Mesothelial cell of epicardium (in vitro differentiated cells): Measurements from ENCODE around the gene MYL6. TPM values are rescaled to one million over a fixed set of nuclear protein-coding genes. Genes with fewer than 3 reads are reported as not detected.
"Not testable (repeated sequence)": the region's sequence is repeated elsewhere in the genome, so short reads cannot be mapped to it uniquely, and the experiment has no call there.

ENCODE experiments used
- DNase-seq, 2 experiments: peaks; one replicate each; pipeline ENCODE4 v3.0.0; 2021; ENCODE audit warnings: low spot score in 2 of 2; ENCODE audit not compliant: unreplicated experiment in 2 of 2
- H3K27ac Mint-ChIP-seq: 2 replicates; pipeline ENCODE4 v1.8.0; 2021; ENCODE audit warnings: mixed read lengths
- H3K27me3 Mint-ChIP-seq: 2 replicates; pipeline ENCODE4 v1.8.0; 2021; ENCODE audit warnings: low read depth, mixed read lengths
- H3K36me3 Mint-ChIP-seq: 2 replicates; pipeline ENCODE4 v1.8.0; 2021; ENCODE audit warnings: mixed read lengths
- H3K4me1 Mint-ChIP-seq: 2 replicates; pipeline ENCODE4 v1.8.0; 2021; ENCODE audit warnings: mixed read lengths
- H3K4me3 Mint-ChIP-seq: 2 replicates; pipeline ENCODE4 v1.8.0; 2021; ENCODE audit warnings: mild to moderate bottlenecking, moderate library complexity, mixed read lengths
- H3K9me3 Mint-ChIP-seq: 2 replicates; pipeline ENCODE4 v1.8.0; 2021; ENCODE audit warnings: mixed read lengths
- total RNA-seq: library from RNA; stranded (reverse); gene quantifications from 3 replicates; pipeline ENCODE4 v1.2.1, GENCODE V29; 2021
- TF ChIP-seq, protein P1 (sequence below): fragments of 200-600 bp; sonication (generic); IDR thresholded peaks from one replicate; pipeline ENCODE4 v1.5.0; 2021; ENCODE audit warnings: antibody characterized with exemption; ENCODE audit not compliant: unreplicated experiment

Gene MYL6
- total RNA-seq, 1 donor from 2014 or later = 827 TPM

DNA sequence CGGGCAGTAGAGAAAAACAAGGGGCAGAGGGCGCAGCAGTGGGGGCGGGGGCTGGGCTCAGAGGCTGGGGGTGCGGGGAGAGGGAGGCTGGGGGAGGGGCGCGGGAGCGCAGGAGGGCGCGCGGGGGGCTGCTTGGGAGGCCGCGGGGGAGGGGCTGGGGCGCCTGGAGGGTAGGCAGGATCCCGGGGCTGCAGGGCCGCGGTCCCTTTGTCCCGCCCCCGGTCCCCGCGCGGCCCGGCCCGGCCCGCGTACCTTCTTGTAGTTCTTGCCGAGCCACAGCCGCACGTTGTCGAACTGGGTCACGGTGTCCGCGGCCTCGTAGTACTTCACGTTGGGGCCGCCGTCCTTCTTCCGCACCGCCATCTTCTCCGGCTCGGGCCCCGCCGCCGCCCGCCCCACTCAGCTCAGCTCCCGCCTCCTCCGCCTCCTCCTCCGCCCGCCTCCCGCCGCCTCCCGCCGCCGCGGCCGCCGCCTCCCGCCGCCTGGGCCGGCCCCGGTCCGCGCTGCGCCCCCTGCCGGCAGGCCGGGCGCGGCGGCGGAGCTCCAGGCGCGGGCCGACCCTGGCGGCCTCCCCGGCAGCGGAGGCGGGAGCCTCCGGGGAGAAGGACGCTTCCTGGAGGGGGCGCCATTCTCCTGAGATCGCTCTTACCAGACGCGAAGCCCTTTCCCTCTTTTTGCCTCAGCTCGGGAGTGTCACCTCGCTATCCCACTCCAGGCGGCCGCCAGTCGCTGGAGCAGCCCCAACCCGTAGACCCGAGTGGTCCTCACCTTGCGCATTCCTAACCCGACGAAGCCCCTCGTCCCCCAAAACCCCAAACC, 31.1 kb downstream of the MYL6 start, which contains the start of gene SMARCC2:
Gene SMARCC2 (minus strand): TSS at position 385 of the 819 bp plus-strand sequence. CDS start 22 bp downstream, at position 363.
- peaks cover 1% of the 10 kb centered on the region for H3K27me3 Mint-ChIP-seq
- peaks cover 19% of the 10 kb centered on the region for H3K4me1 Mint-ChIP-seq
- TF ChIP-seq, protein P1, sequence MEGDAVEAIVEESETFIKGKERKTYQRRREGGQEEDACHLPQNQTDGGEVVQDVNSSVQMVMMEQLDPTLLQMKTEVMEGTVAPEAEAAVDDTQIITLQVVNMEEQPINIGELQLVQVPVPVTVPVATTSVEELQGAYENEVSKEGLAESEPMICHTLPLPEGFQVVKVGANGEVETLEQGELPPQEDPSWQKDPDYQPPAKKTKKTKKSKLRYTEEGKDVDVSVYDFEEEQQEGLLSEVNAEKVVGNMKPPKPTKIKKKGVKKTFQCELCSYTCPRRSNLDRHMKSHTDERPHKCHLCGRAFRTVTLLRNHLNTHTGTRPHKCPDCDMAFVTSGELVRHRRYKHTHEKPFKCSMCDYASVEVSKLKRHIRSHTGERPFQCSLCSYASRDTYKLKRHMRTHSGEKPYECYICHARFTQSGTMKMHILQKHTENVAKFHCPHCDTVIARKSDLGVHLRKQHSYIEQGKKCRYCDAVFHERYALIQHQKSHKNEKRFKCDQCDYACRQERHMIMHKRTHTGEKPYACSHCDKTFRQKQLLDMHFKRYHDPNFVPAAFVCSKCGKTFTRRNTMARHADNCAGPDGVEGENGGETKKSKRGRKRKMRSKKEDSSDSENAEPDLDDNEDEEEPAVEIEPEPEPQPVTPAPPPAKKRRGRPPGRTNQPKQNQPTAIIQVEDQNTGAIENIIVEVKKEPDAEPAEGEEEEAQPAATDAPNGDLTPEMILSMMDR = peak; percentile 81
- H3K4me3 Mint-ChIP-seq = peak within 1 kb of the TSS; percentile 91
- peak within 1 kb of the TSS; percentile 97 for H3K27ac Mint-ChIP-seq
- H3K9me3 Mint-ChIP-seq = no peaks in the 10 kb centered on the region
- DNase-seq = peak; percentile 79 to 90
- peaks cover 16% of the 10 kb centered on the region for H3K36me3 Mint-ChIP-seq

DNA sequence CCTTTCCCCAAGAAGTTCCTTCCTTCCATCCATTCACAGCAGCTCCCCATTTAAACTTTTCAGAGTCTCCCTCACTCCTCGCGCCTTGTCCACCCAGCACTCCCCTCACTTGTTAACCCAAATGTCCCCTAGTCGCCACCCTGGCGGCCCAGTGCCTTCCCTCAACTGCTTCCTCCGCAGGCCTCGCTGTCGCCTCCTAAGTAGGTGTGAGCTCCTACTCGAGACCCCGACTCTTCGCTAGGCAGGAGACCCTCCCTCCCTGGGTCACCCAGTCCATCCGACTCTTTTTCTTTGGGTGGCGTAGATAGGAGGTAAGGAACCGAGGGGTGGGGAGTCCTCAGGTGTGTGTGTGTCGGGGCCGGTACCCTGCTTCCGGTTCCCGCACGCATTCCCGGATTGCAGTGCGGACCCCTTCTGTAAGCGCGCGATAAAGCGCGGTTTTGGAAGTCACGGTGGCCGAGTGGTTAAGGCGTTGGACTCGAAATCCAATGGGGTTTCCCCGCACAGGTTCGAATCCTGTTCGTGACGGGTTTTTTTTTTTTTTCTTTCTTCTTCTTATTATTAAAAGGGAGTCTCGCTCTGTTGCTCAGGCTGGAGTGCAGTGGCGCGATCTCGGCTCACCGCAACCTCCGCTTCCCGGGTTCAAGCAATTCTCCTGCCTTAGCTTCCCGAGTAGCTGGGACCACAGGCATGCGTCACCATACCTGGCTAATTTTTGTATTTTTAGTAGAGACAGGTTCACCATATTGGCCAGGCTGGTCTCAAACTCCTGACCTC, 31.9 kb downstream of the MYL6 start:
- Mint-ChIP-seq H3K4me3 (peak overlapping the region; percentile 91), H3K36me3 (peaks cover 9% of the 10 kb centered on the region), H3K27ac (peak overlapping the region; percentile 97), H3K9me3 (no peaks in the 10 kb centered on the region), H3K4me1 (peaks cover 19% of the 10 kb centered on the region), H3K27me3 (peaks cover 1% of the 10 kb centered on the region)
- peak; percentile 80 to 98 for DNase-seq
- TF ChIP-seq, protein P1 = peak; percentile 42

DNA sequence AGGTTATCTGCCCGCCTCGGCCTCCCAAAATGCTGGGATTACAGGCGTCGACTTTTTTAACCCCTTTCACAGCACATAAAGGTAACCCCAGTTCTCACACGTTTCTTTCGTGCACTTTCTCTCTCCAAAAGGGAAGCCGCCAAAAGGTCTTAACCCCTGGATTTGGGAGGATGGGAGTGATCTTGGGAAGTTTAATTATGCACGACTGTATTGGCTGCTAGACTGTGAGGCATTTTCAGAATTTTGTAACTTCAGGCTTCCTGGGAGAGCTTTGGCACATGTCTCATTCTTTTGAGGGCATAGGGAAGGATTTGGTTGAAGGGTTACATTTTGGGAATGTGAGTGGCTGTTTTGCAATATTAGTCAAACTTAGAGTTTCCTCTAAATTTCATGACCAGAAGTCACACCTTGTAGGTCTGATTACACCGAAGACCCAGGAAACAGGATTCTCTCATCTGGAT, 32.6 kb downstream of the MYL6 start:
- H3K27me3 Mint-ChIP-seq = peaks cover 1% of the 10 kb centered on the region
- peak overlapping the region; percentile 97 for H3K27ac Mint-ChIP-seq
- H3K4me1 Mint-ChIP-seq = peaks cover 19% of the 10 kb centered on the region
- no peaks in the 10 kb centered on the region for H3K9me3 Mint-ChIP-seq
- no peak for DNase-seq
- TF ChIP-seq, protein P1 = no peak
- peaks cover 7% of the 10 kb centered on the region for H3K36me3 Mint-ChIP-seq
- H3K4me3 Mint-ChIP-seq = peak overlapping the region; percentile 91

DNA sequence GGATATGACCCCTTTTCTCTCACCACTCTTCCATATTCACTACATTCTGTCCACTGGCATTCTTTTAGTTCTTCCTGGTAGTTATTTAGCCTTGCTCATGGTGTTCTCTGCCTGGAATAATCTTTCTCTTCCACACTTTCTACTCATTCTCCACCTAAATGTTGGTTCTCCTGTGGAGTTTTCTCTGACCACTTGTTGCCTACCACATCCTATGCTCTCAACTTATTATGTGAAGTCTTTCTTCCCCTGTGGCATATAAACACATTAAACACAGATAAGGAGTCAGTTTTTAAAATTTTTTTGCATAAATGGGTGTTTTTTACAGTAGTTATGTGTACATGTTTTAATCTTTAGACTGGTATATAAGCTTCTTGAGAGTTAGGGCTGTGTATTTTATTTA, 34.4 kb downstream of the MYL6 start:
- H3K36me3 Mint-ChIP-seq = no peaks in the 10 kb centered on the region
- peak overlapping the region; percentile 4 for H3K27ac Mint-ChIP-seq
- H3K4me3 Mint-ChIP-seq = no peak overlapping the region

DNA sequence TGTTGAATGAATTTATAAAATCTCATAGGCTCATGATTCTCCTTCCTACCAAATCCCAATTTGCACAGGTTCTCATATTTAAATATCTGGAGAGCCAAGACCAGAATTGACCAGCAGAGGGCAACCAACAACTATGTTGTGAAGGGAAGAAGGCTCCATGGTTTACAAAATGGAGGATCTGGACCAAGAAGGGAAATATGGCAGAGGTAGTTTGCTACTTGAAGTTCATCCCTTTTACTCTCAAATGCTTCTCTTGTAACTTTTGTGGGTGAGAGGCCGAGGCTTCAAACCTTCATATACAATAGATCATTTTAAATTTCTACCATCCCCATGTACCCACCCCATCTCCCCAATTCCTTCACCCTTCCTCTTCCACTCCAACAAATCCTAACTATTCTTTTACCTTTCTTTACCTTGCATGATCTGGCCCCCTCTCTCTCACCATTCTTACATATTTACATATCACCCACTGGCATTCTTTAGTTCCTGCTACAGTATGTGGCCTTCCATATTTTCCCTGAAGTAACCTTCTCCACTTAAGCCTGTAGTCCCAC, 34.9 kb downstream of the MYL6 start:
- no peaks in the 10 kb centered on the region for H3K36me3 Mint-ChIP-seq
- no peak overlapping the region for H3K4me3 Mint-ChIP-seq
- H3K27ac Mint-ChIP-seq = peak overlapping the region; percentile 4
- TF ChIP-seq, protein P1 = peak; percentile 77
- H3K27me3 Mint-ChIP-seq = peaks cover 1% of the 10 kb centered on the region
- H3K4me1 Mint-ChIP-seq = peaks cover 13% of the 10 kb centered on the region
- DNase-seq = peak; percentile 47 to 56
- no peaks in the 10 kb centered on the region for H3K9me3 Mint-ChIP-seq

More for the DNA sequence above, 34.4 kb downstream of the MYL6 start:
- TF ChIP-seq, protein P1 = no peak
- H3K4me1 Mint-ChIP-seq = peaks cover 19% of the 10 kb centered on the region
- H3K27me3 Mint-ChIP-seq = peaks cover 1% of the 10 kb centered on the region
- no peak for DNase-seq
- H3K9me3 Mint-ChIP-seq = no peaks in the 10 kb centered on the region

DNA sequence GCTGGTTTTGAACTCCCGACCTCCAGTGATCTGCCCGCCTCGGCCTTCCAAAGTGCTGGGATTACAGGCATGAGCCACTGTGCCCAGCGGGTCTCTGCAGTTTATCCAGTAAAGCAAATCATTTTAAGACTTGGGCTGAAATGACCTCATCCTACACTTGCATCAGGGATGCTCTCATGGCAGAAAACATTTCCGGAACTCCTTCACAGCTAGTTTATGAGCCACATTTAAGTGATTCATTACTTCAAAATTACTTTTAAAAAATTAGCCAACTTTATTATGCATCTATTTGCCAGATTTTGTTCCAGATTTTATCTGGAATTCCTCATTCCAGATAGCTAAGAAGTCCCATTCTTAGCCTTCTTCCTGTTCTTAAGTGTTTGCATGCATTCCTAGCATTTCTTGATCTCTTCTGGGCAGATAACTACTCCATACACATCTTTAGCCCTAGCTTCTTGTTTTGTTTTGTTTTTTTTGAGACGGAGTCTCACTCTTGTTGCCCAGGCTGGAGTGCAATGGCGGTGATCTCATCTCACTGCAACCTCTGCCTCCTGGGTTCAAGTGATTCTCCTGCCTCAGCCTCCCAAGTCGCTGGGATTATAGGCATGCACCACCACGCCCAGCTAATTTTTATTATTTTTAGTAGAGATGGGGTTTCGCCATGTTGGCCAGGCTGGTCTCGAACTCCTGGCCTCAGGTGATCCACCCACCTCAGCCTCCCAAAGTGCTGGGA, 38.8 kb downstream of the MYL6 start:
- not testable (repeated sequence) for H3K9me3 Mint-ChIP-seq, DNase-seq, H3K4me3 Mint-ChIP-seq, H3K27me3 Mint-ChIP-seq, H3K4me1 Mint-ChIP-seq, H3K36me3 Mint-ChIP-seq
- peak overlapping the region; percentile 87 for H3K27ac Mint-ChIP-seq
